GM18868 (cell line): ENCODE data around the gene EEIG2.

Experiments used
- ATAC-seq: cut with Tn5 transposase; IDR thresholded peaks from one replicate; pipeline ENCODE4 v1.9.1; 2021; ENCODE audit warnings: mild to moderate bottlenecking, moderate library complexity; ENCODE audit not compliant: unreplicated experiment

EEIG2 gene

DNA sequence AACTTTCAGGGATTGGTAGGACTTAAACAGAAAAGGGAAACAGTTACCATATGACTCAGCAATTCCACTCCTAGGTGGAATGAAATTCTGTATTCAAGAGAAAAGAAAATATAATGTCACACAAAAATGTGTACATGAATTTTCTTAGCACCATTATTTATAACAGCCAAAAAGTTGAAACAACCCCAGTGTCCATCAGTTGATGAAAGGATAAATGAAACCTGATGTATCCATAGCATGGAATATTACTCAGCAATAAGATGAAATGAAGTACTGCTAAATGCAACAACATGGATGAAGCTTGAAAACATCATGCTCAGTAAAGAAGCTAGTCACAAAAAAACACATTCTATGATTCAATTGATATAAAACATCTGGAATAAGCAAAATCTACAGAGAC lies 15.5 kb downstream of the EEIG2 start:
- no peak for ATAC-seq

DNA sequence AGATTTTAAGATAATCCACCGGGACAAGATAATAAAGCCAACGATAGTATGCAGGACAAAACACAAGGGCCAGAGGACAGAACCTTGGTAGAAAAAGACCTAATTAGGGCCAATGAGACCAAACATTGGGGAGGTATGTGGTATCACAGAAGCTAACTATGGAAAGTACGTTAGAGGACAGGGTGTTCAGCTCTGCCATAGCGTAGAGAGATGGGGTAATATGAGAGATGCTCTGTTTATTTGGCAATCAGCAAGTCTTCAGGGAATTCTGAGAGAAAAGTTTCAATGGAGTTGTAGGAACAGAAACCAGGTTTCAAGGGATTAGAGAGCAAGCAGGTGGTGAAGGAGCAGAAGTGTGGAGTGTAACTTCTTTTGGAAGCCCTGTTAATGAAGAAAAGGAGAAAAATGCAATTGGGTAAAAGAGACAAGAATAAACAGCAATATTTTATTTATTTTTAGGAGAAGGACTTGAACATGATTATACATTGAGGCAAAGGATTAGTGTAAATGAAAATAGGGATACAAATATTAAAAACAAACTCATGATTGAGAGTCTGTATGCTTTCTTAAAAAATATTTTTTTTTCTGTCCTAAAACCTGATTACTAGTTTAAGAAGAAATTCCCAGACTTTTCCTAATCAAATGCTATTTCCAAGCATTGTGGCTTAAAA lies 24.0 kb downstream of the EEIG2 start:
- ATAC-seq, result no peak

DNA sequence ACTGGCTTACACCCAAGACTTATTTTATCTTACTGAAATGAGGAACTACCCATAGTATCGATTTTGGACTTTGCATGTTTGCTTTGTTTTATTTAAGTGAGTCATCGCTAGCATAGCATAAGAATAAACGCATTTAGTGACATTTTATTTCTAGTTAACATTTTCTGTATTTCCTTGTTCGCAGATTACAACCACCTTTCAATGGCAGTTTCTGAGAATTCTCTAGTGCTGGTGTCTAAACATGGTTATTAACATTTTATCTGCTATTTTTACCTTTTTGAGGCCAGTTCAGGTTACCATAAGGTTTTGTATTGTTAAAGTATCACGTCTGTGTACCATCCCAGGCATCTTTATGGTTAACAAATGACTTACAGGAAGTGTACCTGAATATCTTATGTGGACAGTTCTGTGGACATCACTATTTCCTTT lies 24.5 kb downstream of the EEIG2 start:
- ATAC-seq, result peak; percentile 79

DNA sequence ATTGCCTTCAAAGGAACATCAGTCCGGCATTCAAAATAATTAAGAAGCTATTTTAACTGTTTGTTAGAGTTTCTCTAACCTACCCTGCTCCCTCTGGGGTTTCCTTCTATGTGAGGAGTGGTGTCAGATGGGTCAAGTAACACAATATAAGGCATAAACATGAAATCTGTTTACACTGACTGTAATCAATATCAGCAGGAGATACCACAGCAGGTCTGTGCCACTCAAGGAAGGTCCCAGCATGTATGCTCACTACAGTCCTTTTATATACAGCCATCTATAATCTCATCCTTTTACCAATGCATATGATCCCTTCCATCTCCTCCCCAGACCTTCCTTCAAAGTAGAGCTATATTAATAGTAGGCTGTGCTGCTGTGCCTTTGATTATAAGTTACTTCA lies 25.4 kb downstream of the EEIG2 start:
- ATAC-seq, result no peak

DNA sequence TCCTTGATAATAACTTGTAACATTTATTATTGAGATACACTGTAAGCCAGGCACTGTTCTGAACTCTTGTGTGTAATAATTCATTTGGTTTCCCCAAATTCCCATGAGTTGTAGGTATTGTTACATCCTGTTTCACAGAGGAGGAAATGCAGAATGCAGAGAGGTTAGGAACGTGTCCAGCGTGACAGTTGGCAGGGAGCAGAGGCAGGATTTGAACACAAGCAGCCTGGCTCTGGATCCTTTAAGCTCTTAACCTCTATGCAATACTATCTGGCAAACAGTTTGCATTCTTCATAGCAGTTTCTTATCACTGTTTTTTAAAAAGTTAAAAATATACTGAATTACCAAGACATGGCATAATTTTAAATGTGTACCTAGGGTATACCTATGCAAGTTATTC lies 30.5 kb downstream of the EEIG2 start:
- ATAC-seq, result no peak

DNA sequence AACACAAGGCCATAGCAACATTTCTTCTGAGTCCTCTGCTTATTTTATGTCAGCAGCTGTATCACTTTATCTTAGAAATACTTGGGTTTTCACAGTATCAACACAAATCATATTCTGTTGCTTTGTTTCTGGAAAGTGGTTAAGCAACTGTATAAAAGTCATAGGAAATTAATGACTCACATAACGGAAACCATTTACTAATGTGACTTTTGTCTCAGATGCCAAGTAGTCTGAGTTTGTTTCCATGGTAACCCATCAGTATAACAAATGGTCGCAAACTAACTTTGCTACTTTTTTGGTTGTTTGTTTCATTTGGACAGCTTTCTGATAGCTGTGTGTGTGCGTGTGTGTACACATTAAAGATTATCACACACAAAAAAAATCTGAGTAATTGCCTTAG lies 31.1 kb downstream of the EEIG2 start:
- ATAC-seq, result peak; percentile 46

DNA sequence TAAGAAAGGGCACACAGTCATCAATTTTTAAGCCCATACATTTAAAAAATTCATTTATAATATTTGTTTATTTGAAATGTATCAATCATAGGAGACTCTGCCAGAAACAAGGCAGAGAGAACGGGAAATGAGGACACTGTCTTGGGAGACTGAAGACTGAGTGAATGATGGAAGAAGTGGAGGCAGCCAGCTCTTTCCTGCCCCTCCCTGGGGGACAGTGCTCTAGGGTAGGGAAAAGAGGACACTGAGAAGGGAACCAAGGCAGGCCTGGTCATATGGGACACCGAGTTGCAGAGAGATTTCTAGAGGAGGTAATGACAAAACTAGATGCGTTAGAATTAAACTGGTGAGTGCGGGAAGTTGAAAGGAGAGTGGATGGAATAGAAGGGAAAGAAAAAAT lies 31.6 kb downstream of the EEIG2 start:
- no peak for ATAC-seq

DNA sequence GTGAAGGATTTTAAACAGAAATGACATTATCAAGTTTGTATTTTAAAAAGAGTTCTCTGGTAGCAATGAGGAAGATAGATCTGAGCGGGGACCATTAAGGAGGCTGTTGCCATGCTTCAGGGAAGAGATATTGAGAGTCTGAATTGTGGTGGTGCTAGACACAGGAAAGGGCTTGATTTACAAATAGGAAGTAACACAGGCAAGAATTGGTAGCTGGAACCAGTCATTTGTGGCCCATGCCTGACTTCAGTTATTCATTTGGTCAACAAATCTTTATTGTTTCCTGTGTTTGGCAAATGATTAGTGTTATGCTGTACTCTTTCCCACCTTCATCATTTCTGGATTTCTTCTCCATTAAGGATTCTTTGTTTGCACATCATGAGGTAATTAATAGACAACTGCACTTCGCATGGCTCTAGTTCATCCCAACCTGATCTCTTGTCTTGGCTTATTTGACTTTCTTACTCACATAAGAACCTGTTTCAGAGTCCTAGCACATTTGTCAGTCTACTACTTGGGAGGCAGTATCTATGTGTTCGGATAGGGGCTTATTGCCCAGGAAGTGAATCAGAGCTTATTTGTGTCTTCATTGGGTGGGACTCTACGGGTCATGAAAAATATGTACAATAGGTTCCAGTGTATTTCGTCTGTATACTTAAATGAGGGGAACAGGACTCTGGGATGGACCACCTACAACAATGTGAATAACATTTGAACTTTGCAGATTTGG lies 32.3 kb downstream of the EEIG2 start:
- ATAC-seq, result peak; percentile 52

DNA sequence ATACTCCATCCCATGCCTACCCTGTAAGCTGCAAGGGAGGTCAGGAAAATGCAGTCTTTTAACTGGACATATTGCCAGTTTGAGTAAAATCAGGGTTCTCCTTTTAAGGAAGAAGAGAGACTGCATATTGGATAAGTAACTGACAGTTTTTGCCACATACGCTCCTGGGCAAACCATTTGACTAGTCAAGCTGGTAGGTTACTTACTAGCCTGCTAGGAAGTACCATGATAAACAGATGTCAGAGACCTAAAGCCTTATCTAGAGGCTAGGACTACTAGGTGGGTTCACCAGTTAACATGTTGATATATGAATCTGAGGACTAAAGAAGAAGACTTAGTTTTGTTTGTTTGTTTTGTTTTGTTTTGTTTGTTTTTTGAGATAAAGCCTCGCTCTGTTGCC lies 33.5 kb downstream of the EEIG2 start:
- ATAC-seq, result no peak

DNA sequence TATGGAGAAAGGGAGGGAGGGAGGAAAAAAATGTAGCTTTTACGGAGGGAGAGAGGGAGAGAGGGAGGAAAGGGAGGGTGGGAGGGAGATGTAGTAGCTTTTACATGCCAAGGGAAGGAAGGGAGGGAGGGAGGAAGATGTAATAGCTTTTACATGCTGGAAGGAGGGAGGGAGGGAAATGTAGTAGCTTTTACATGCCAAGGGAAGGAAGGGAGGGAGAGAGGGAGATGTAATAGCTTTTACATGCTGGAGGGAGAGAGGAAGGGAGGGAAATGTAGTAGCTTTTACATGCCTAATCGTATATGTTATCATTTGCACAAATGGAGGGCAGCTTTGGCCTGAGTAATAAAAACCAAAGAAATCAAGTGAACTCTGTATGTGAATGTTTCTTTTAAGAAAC lies 35.6 kb downstream of the EEIG2 start:
- no peak for ATAC-seq

DNA sequence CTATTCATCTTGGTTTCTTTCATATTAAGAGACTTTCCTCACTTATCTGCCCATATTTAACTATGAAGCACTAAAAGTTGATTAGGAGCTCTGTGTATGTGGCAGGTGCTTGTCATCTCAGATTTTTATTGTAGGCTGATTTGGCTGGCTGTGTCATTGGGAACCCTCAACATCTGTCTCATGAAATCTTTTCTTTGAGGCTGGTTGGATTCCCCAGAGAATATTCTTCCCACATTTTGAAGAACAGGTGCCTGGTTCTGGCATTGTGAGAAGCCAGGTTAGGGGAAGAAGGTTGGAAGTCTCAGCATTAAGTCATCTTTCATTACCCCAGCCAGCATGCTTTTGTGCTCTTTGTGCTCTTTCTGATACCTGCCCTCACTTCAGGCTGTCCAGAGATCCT lies 37.1 kb downstream of the EEIG2 start:
- no peak for ATAC-seq

DNA sequence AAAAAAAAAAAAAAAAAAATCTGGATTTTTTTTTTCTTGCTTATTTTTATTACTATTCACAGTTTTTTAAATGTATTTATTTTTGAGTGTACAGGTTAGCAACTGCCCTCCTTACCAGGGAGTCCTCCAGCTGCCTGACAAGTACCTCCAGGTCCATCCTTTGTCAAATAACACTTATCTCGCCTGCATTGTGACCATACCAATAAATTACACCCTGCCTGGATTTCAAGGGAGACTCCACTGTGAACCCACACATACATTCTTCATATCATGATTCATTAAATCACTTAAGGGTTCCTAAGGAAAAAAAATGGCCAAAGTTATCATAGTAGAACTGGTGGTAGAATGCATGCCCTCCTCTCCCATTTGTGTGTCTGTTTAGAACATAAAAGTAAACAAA lies 38.4 kb downstream of the EEIG2 start:
- ATAC-seq, result no peak

DNA sequence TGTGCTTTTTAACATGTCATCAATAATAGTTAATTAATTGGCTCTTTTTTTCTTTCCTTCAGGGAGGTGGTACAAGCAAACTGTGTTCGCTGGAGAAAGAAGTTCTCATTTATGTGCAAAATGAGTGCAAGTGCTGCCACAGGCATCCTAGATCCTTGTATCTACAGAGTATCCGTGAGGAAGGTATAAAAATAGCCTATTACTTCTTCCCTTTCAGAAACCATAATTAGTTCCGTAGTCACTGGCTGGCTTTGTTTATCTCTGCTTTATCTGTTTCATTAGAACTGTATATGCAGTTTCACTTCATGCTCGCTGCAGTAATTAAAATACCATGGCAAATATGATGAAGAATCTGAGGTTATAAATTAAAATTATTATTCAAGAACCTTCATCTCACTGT lies 40.6 kb downstream of the EEIG2 start:
- ATAC-seq, result no peak

DNA sequence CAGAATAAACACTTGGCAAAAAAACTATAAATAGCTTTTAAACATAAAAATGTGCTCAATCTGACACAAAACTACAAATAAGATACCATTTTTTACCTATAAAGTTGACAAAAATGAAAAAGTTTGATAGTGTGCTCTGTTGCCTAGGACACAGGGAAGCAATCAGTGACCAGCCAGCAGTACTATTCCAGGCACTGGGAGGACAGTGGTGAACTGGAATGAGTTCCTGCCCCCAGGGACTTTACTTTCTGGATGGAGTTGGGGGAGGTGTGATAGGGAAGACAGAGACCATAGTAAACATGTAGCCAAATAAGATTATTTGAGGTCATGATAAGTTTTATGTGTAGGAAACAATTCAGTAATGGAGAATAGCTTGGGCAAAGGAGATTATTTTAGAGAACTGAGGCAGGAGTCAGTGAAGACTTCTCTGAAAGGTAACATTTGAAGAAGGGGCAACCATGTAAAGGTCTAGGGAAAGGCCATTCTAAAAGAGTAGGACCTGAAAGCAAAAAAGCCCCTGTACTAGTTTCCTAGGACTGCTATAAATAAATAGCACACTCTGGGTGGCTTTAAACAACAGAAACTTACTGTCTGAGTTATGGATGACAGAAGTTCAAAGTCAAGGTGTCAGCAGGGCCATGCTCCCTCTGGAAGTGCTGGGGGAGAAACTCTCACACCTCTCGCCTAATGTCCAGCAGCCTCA lies 42.0 kb downstream of the EEIG2 start:
- ATAC-seq, result no peak

DNA sequence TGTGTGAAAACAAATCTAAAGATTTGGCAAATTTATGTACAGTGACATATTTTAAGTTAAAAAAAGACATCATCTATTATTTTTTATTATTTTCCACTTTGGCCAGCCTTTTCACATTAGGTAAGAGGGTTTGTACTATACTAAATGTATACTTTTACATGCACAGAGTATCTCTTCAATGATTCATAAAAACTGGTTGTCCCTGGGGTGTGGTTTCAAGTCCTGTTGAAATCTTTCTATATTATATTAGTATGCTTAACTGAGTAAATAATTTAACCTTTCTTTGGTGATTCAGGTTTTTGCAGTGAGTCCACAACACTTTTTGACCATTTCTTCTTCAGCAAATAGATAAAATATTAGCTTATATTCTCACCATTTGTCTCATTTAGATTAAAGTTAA lies 45.7 kb downstream of the EEIG2 start:
- no peak for ATAC-seq

DNA sequence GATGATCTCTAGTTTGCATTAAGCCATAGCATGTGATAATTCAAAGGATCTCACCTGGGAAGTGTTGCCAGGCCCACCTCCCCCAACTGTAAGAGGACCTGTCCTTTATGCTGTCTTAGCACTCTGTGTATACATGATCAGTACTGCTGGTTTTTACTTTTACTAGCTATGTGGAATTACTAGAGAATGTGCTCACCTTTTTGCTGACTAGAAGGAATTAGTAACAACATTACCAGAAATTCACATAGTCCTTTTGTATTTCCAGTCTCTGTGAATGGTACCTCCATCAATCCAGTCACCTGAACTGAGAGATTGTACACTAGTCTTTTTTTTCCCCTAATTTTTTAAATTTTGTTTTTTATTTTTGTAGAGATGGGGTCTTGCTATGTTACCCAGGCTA lies 46.6 kb downstream of the EEIG2 start:
- ATAC-seq, result no peak

DNA sequence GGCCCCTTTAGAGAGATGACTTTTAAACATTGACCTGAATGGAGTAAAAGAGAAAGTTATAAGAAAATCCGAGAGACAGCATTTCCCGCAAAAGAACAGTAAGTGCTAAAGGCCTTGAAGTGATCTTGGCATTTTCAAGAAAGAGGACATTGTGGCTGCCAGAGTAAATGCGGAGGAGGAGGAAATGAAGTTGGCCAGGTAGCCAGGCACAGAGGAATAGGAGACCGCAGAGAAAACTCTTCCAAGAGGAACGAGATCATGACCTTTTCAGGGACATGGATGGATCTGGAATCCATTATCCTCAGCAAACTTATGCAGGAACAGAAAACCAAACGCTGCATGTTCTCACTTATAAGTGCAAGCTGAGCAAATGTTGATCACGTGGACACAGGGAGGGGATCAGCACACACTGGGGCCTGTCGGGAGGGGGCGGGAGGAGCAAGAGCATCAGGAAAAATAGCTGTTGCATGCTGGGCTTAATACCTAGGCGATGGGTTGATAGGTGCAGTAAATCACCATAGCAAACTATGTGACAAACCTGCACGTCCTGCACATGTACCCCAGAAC lies 49.7 kb downstream of the EEIG2 start:
- no peak for ATAC-seq
